NCI-H1417 treated with DMSO at 0.1 percent for 48 hours (cell line): ENCODE measurements around the gene HARS1.
"Not testable (repeated sequence)": the region's sequence is repeated elsewhere in the genome, so short reads cannot be mapped to it uniquely, and the experiment has no call there.

Source experiments
- DNase-seq: peaks from one replicate; lab custom pipeline; 2025; lab: John Stamatoyannopoulos, UW

The HARS1 gene

GRCh38 chr5:140690941-140691924 is at the start of gene HARS1, which contains the start of gene HARS2:
Gene HARS1 (minus strand): TSS chr5:140691370. CDS start chr5:140691304, 66 bp downstream.
Gene HARS2 (plus strand): TSS chr5:140691455. CDS start chr5:140691649, 194 bp downstream.
- DNase-seq: peak; percentile 26

- DNase-seq: no peak
These were observed 46.3 kb upstream of the HARS1 start for GRCh38 chr5:140737486-140737885.

GRCh38 chr5:140734354-140734753 is 43.2 kb upstream of the HARS1 start:
- no peak for DNase-seq

- DNase-seq: no peak
These were observed 41.9 kb upstream of the HARS1 start for GRCh38 chr5:140733098-140733497.

- DNase-seq: no peak
These were observed 34.8 kb upstream of the HARS1 start for GRCh38 chr5:140725799-140726471.

GRCh38 chr5:140721395-140721794 is 30.2 kb upstream of the HARS1 start:
- DNase-seq: not testable (repeated sequence)

- not testable (repeated sequence) for DNase-seq
These were observed 29.6 kb upstream of the HARS1 start for GRCh38 chr5:140720738-140721137.

- DNase-seq: no peak
These were observed 27.1 kb upstream of the HARS1 start for GRCh38 chr5:140718266-140718592.

GRCh38 chr5:140716238-140716637 is 25.1 kb upstream of the HARS1 start:
- DNase-seq: not testable (repeated sequence)

GRCh38 chr5:140713562-140714094 is 22.5 kb upstream of the HARS1 start:
- DNase-seq: no peak

- DNase-seq: no peak
These were observed 20.6 kb upstream of the HARS1 start for GRCh38 chr5:140711794-140712193.

- DNase-seq: peak; percentile 80
These were observed 19.9 kb upstream of the HARS1 start for GRCh38 chr5:140710899-140711552.

- DNase-seq: not testable (repeated sequence)
These were observed 17.6 kb upstream of the HARS1 start for GRCh38 chr5:140708787-140709186.

GRCh38 chr5:140707812-140708211 is 16.6 kb upstream of the HARS1 start:
- no peak for DNase-seq

- DNase-seq: peak; percentile 79
These were observed 9.3 kb upstream of the HARS1 start, which contains the start of gene ZMAT2 for GRCh38 chr5:140700177-140701144. Gene ZMAT2 (plus strand): TSS chr5:140700447. CDS start chr5:140700461, 14 bp downstream.

- DNase-seq: no peak
These were observed 5.8 kb upstream of the HARS1 start for GRCh38 chr5:140696891-140697492.

GRCh38 chr5:140694276-140694675 is 3.1 kb upstream of the HARS1 start:
- DNase-seq: no peak

- no peak for DNase-seq
These were observed 716 bp downstream of the HARS1 start for GRCh38 chr5:140690376-140690932.

GRCh38 chr5:140678993-140679392 is 12.2 kb downstream of the HARS1 start:
- DNase-seq: no peak

- no peak for DNase-seq
These were observed 13.2 kb downstream of the HARS1 start for GRCh38 chr5:140677947-140678346.
